Globus pallidus (tissue), 1 donor: Measurements from ENCODE around the gene PER2.

Source experiments
- DNase-seq: peaks from one replicate; pipeline ENCODE4 v3.0.0-alpha.2; 2015; ENCODE audit warnings: low spot score

PER2 gene

DNA sequence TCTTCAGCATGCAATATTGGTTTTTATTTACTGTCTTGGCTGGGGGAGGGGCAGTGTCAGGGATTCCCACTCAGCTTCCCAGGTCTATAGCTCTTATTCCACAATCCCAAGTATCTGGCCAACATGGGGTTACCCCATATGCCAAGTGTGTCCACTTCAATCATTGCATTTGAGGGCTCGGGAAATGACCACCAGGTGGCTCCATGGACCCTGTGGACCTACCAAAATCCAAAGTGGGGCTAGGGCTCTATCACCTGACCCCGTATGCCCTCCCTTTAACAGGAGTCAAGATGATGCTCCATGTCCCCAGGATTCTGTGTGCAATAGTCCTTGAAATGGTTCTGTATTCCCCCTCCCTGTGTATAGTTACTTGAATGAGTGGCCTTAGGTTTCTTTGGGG lies 19.8 kb upstream of the PER2 start:
- DNase-seq = no peak

DNA sequence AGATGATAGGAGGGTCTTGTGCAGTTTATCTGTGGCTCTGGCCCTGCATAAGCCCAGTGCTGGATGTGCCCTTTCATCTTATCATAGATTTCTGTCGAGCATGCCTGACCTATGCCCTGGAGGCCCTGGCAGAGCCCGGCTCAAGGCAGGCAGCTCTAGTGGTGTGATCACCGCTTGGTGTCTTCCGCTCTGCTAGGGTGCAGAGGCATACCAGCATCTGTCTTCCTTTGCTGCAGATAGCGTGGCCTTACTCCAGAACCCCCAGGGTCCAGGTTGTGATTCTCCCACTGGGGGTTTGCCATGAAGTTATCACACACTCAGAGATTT lies 18.2 kb upstream of the PER2 start:
- DNase-seq = no peak

DNA sequence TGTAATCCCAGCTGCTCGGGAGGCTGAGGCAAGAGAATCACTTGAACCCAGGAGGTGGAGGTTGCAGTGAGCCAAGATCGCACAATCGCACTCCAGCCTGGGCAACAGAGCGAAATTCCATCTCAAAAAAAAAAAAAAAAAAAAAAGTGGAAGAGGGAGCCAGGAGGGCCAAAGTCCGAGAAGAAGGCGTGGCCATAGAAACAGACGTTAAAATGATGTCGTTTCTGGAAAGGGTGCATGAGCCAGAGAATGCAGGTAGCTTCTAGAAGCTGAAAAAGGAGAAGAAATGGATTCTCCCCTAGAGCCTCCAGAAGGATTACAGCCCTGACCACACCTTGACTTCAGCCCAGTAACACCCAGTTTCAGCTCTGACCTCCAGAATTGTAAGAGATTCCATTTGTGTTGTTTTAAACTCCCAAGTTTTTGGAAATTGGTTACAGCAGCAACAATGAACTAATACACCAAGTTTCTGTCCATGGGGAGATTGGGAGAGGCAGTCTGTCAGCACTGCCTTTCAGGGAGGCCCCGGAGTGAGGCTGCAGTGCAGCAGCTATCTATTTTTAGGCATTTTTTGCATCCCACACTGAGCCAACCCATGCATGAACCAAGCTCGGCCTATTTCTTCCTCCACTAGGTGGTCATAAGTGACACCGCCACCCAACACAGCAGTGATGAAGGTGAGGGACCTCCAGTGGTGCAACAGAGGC lies 17.7 kb upstream of the PER2 start:
- no peak for DNase-seq

DNA sequence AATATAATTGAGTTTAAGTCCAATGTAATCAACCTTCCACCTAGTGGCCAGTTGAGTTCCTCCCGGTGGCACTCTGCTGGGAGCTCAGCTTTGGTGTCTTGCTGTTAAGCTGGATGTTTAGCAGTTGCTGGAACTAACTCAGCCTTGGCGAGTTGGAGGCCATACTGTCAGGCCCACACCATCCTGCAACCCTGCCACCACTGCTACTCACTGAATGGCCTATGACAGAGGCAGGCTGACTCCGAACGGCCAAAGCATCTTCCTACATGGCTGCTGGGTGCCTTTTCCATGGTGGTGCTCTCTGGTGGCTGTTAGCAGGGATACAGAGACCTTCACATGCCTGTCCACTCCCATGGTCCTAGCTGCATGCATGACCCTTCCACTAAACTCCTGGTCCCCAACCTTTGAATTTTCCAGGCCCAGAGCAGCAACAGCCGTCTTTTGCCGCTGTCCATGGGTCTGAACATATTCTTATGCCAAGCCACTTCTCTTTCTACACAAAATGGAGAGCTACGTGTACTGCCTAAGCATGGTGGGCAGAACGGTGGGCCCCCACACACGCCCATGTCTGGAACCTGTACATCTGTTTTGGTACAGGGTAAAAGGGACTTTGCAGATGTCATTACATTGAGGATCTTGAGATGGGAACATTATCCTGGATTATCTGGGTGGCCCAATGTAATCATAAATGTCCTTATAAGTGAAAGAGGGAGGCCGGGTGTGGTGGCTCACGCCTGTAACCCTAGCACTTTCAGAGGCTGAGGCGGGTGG lies 16.9 kb upstream of the PER2 start:
- DNase-seq = no peak

DNA sequence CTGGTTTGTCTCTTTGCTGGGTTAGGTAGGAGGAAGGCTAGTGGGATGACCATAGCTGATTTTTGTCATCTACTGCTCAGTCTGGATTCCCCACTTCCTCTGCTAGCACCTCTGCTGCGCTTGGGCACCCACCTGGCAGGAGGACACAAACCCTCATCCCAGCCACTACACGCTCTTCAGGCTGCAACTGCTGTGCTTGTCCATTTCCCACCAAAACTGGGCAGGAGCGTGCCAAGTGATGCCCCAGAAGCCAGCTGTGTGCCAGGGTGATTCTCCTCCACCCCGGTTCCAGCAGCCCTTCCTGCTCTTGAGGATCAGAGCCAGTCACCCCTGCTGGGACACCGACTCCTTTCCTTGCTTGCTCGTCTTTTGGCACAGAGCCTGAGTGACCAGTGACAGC lies 15.7 kb upstream of the PER2 start:
- DNase-seq = no peak

DNA sequence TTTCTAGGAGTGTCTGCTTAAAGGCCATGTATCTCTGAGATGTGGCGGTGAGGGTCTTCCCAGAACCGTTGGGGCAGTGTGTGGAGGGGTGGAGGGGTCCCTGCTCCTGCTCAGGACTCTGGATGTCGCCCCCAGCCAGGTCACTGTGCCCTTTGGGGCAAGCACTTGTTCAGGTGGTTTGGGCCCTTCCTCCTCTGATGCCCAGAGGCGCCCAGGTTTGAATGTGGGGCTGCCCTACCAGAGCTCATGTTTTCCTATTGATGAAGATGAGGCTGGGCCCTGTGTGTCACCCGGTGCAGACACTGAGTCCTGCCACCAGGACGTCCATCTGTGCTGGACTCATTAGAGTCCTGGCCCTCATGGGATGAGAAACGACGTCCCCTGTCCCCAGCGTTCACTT lies 14.3 kb upstream of the PER2 start:
- no peak for DNase-seq

DNA sequence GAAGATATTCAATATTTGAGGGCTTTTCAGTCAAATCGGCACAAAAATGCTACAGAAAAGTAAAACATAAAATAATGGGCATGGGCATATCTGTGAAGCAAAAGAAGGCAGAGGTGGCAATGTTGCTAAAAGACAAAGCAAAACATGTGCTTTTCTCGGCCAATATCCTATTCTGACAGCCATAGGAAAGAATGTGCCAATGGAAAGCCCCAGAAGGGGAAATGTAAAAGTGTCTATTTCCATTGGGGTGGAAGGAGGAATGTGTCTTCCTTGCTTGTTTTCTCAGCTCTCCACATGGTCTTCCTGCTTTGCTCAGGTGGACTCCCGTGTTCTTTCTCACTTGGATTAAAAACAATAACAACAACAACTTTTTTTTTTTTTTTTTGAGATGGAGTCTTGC lies 13.7 kb upstream of the PER2 start:
- no peak for DNase-seq

DNA sequence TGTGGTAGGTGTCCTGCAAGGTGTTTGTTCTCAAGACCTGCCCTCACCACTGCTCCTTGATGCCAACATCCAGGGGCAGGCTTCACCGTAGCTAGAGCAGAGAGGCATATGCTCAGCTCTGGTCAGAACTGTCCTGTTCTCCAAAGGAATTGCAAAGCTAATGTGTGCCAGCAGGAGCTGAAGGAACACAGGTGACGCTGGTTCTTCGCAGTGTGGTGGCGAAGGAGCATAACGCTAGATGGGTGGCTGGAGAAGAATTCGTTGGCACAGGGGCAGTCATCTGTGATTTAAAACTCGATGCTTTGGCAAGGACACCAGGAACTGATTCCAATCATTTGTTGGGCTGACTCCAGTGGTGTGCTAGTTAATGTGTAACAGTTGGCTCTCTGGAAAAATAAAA lies 11.4 kb upstream of the PER2 start:
- no peak for DNase-seq

DNA sequence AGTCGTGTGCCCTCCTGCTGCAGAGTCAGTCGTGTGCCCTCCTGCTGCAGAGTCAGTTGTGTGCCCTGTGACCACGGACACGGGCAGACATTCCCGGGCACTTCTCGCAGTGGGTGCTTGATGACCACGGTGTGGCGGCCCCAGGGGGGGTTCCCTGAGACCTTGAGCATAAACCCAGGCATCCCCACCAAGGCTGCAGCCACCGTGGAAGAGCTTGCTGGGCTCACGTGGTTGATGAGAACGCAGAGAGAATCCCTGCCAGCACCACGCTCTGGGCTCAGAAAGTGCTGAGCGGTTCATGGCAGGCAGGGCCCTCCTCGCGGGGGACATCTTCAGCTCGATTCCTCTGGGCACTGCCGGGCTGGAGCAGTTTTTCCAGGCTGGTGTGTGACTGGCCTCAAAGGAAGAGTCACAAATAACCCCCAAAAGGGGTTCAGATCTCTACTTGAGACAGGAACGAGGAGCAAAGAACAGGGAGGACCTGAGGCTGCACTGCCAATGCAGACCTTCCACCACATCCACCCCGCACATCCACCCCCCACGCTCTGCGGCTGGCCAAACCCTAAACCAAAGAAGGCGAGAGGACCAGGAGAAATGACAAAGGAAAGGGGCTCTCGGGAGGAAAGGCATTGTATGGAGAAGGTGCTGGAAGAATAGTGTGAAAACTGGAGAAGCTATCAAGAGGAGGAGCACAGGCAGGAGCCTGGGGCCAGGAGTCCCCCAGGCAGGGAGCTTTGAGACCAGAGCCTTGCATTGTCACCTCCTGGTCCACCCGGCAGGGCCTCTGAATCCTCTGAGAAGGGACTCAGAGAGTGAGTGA lies 8.4 kb upstream of the PER2 start:
- DNase-seq = no peak

DNA sequence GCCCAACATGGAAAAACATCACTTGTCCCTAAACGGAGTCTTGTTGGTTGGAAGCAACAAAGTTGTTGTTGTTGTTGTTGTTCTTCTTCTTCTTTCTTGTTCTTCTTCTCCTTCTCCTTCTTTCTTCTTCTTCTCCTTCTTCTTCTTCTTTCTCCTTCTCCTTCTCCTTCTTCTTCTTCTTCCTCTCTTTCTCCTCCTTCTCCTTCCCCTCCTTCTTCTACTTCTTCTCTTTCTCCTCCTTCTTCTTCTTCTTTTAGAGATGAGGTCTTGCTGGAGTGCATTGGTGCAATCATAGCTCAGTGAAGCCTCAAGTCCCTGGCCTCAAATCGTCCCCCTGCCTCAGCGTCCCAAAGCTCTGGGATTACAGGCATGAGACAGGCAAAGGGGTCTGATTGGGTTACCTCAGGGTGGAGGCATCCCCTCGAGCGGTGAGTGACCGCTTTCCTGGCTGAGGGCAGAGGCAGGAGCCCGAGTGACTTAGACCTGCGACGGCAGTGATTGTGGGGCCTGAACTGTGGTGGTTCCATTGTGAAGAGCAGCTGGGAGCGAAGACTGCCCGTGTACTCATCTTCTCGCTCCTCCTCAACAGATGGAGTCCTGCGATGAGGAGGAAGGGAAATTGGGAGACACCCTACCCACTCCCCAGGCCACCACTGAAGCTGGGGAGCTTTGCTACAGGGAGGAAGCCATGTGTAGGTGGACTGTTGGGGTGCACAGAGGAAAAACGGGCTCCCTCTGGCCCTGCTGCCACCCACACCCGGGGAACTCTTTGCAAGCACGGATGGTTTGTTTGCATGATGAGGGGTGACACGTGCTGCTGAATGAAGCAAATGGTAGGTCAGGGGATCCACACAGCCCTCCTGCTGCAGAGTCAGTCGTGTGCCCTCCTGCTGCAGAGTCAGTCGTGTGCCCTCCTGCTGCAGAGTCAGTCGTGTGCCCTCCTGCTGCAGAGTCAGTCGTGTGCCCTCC lies 7.0 kb upstream of the PER2 start:
- no peak for DNase-seq

DNA sequence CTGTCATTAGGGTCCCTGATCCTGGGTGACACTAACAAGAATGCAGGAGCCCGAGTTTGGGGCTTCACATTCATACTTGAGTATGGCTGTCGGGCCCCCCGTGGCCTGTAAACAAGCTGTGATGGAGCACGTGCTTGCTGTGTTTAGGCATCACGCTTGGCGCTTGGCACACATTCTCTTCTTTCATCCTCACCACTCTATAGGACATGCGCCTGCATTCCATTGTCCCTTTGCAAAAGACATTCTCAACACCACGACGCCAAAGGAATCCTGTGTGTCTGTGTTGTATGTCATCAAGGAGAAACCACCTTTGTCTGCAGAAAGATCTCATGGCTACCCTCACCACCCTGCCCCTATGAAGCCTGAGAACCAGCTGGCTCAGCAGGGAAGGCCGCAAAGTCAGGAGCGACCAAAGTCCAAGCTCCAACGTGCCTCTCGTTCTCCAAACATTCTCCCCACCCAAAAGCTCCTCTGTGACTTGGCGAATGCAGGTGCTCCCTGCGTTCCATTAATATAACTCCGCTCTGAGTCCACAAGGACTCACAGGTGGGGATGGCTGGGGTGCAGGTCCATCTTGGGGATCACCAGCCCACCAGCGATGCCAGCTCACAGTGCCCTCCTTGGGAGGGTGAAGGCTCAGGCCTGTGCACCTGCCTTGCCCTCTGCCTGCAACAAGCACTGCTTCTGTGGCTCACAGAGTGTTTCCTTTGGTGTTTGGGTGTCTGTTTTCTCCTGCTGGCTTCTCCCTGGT lies 6.2 kb upstream of the PER2 start:
- no peak for DNase-seq

DNA sequence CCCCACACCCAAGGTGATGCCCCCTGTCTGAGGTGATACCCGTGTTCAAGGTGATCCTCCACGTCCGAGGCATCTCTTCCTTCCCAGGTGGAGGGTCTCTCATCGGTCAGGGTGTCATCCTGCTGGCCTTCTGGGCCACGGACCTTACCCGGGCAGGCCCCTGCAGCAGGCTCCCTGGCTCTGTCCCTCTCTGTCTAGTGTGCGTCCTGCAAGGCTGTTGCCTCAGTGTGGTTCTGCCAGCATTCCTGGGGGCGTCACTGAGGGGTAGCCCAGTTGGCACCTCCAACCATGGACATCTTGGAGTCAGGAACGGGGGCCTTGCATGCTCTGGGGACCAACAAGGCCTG lies 5.6 kb upstream of the PER2 start:
- no peak for DNase-seq

DNA sequence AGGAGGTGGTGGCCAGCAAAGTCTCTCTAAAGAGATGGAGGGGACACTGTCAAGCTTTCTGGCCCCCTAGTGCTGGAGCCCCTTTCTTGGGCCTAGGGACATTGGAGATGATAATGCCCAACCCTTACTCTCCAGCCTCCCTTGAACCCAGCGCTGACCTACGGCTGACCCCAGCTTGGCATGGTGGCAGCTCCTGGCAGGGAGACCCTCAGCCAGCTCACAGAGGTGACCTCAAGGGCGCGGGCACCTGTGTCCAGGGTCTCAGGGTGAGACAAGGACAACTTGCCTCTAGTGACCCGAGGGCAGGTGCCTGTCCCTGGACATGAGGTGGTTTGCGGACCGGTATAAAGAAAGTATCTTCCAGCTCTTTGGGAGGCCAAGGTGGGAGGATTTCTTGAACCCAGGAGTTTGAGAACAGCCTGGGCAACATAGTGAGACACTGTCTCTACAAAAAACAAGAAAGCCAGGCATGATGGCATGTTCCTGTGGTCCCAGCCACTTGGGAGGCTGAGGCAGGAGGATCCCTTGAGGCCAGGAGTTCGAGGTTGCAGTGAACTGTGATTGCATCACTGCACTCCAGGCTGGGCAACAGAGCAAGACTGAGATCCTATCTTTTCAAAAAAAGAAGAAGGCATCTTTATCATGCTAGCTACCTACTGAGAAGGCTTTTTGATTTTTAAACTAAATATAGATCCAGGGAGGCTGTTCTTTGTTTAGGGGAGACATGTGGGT lies 3.3 kb upstream of the PER2 start:
- no peak for DNase-seq

DNA sequence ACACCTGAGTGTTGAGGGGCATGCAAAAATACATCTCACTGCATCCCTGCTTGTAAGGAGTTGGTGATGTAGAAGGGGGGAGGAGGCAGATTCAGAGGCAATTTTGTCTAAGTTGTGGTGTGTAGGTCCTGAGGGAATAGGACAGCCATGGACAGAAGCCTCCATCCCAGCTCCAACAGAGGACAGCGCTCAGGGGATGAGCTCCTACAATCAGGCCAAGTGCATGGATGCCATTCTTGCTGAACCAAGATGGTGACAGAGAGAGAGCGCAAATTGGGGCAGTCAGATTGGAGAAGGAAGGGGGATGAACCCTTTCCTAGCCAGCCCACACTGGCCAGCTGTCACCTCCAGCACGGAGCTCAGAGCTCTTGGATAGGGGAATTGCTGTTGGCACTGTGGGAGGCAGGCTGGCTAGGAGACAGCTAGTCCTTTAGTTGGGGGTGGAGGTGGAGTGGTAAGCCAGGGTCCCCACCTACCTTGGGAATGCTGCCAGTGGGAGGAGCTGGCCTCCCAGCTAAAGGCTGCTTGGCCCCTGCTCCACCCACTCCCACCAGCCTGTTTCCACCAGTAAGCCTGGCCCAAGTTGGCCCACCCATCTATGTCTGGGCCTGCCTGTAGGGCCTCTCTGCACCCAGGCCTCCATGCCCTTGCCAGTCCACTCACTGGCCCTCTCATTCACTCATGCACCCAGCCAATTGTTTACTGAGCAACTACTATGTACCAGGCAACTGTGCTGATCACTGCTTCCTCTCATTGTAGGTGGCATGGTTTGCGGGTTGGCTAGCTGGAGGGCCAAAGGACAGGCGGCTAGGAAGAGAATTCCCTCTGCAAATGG lies 2.5 kb upstream of the PER2 start:
- no peak for DNase-seq

DNA sequence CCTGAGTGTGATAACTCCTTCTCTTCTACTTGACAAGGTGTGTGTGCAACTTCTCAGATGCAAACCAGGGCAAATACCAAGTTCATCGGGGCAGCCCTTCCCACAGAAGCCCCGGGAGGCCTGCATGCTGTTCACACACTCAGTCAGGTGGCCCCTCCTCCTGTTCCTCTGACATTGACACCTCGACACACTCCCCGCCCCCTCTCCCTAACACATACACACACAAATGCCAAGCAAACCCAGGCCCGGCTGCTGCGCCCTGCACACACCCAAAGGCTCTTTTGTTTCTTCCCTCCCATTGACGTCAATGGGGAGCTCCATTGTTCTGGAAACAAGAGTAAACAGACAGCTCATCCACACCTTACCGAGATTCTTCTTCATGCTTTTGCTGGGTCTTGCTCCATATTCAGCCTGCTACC lies 1.7 kb upstream of the PER2 start:
- DNase-seq = peak; percentile 85

DNA sequence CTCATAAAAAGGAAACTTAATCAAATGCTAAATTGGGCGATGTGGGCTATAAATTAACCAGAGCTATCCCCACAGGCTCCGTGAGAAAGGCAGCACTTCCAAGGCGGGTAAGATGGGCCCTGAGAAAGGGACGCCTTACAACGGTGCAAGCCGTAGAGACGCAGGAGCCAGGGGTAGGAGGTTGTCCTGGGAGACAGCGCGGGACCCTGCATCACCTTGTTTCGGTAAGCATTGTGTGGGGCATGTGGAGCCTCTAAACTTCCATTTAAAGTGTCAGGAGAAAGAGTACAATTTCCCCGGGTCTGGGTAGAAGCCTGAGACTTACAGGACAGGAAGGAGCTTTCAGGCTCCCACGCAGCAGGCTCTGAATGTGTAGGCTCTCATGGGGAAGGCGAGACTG lies 1.2 kb upstream of the PER2 start:
- no peak for DNase-seq

DNA sequence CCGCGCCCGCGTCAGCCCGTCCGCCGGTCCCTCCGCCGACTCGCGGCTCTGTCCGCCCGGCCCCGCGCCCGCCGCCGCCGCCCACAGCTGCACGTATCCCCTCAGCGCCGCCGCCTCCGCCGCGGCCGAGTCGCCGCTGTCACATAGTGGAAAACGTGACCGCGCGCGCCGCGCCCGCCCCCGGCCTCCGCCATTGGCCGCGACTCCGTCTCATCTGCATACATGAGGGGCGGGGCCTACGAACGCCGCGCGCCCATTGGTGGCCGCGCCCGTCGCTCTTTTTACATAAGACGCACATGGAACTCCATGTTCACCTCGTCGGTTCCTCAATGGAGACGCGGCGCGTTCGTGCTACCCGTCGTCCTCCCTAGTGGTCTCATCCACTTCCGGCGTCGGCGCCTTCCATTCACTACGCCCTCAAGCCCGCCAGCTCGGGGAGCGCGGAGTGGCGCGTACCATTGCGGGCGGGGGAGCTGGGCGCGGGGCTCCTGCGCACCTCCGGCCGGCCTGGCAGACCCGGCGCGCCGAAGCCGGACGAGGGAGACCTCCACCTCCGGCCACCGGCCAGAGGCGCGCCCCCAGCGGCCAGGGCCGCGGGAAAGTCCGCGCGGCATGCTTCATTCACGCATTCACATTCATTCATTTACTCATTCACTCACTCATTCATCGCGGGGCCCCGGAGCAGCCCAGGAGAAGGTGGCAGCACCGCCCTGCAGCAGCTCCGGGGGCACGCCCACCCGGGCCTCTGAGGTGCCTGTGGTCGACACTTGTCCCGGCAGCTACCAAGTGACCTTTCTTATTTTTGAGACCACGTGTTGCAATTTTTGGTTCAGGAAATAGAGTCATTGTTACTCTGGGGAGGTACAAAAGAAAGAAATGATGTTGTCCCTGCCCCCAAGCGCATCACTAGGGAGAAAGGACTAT lies 502 bp upstream of the PER2 start:
- DNase-seq = peak; percentile 96

DNA sequence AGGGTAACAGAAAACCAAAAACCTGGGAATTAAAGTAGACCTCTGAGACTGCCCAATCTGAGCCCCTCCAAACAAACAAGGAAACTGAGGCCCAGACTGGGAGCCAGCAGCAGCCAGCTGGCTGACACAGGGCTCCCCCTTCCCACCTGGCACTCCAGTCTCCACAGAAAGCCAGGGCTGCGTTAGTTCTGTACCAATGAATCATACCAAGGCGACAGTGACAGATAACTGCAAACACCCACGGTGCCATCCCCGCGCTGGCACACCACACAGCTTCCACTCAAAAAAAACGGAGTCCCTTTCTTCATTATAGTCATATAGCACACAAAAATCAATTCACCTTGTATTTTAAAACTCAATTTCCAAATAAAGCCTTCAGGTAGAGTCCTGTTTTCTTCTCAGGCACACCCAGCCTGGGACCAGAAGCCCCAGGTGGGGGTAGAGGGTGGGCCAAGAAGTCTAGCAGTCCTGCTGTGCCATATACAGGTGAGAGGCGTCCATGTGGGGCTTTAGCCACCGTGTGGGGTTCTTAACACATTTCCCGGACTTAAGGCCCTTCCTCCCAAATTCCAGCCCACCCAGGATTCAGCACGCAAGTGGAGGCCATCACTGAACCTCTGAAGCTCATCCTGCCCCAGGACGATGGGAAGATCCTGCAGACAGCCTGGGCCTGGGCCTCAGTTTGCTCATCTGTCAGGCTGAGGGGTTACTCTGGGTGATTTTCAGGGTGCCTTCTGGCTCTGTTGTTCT lies 1.2 kb downstream of the PER2 start:
- DNase-seq = no peak
